ENCODE data around the gene GLT6D1. TPM values are rescaled to one million over a fixed set of nuclear protein-coding genes. Genes with fewer than 3 reads are reported as not detected.

GLT6D1 gene
- total and polyA plus RNA-seq, 2 of the 8 experiments (the other 6 are each of a cell fraction or from before 2014, with no cell fraction given) = 1.3 to 2.1 TPM

DNA sequence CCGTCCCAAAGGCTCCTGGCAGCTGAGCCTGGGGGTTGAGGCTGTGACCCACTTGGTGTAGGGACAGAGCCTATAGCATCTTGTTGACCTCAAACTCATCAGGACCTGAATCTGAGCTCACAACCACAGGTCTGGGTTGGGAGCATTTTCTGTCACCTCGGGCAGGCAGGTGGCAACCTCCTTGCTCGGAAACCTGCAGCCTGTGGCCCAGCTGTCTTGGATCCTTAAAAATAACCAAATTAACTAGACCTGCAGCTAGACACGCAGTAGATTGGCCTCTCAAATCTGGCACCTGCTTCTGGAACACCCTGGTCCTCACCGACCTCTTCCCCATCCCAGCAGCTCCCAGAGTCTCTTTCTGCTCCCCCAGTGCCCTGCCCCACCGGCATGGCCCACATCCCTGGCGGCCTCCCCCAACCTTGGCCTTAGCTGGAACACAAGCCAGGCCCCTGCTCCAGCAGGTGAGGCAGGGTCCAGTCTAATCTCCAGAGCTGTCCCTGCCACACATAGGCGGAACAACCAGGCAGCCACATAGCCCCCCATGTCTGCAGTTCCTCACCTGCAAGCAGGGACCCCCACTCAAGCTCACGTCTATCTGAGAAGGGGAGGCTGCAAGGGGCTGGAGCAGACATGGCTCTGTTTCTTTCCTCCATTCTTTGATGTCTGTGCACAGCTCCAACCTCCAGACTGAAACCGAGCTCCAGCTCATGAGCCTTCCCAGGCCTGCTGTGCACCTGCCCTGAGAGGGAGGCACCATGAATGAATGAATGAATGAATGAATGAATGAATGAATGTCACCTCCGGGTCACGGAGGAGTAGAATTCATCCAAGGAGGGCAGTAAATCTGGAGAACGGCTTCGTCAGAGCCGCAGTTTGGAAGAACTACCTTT, 49.5 kb downstream of the GLT6D1 start (continued):
- TF ChIP-seq POU5F1 (IDR thresholded peaks at IDR 0.05; ENCODE audit: low read depth, low read length) (no peak), GTF2F1 (IDR thresholded peaks at IDR 0.05; ENCODE audit: borderline replicate concordance, low read depth, low read length) (no peak), TBP (IDR thresholded peaks at IDR 0.05; ENCODE audit: low read depth, low read length) (no peak), CEBPB (IDR thresholded peaks at IDR 0.05; ENCODE audit: low read depth, low read length) (no peak), RFX5 (IDR thresholded peaks at IDR 0.05; ENCODE audit: borderline replicate concordance, low read depth, low read length) (no peak), SIN3A (conservative IDR thresholded peaks at IDR 0.05 in 1 of 2, IDR thresholded peaks at IDR 0.05 in 1 of 2; ENCODE audit: low read depth in 1 of 2, low read length in 2 of 2) (no peak), PHF8 (conservative IDR thresholded peaks at IDR 0.05; ENCODE audit: low read depth, low read length) (no peak), TAF7 (optimal IDR thresholded peaks at IDR 0.05; ENCODE audit: borderline replicate concordance, low read depth, low read length) (no peak)
- TF ChIP-seq, protein P1, sequence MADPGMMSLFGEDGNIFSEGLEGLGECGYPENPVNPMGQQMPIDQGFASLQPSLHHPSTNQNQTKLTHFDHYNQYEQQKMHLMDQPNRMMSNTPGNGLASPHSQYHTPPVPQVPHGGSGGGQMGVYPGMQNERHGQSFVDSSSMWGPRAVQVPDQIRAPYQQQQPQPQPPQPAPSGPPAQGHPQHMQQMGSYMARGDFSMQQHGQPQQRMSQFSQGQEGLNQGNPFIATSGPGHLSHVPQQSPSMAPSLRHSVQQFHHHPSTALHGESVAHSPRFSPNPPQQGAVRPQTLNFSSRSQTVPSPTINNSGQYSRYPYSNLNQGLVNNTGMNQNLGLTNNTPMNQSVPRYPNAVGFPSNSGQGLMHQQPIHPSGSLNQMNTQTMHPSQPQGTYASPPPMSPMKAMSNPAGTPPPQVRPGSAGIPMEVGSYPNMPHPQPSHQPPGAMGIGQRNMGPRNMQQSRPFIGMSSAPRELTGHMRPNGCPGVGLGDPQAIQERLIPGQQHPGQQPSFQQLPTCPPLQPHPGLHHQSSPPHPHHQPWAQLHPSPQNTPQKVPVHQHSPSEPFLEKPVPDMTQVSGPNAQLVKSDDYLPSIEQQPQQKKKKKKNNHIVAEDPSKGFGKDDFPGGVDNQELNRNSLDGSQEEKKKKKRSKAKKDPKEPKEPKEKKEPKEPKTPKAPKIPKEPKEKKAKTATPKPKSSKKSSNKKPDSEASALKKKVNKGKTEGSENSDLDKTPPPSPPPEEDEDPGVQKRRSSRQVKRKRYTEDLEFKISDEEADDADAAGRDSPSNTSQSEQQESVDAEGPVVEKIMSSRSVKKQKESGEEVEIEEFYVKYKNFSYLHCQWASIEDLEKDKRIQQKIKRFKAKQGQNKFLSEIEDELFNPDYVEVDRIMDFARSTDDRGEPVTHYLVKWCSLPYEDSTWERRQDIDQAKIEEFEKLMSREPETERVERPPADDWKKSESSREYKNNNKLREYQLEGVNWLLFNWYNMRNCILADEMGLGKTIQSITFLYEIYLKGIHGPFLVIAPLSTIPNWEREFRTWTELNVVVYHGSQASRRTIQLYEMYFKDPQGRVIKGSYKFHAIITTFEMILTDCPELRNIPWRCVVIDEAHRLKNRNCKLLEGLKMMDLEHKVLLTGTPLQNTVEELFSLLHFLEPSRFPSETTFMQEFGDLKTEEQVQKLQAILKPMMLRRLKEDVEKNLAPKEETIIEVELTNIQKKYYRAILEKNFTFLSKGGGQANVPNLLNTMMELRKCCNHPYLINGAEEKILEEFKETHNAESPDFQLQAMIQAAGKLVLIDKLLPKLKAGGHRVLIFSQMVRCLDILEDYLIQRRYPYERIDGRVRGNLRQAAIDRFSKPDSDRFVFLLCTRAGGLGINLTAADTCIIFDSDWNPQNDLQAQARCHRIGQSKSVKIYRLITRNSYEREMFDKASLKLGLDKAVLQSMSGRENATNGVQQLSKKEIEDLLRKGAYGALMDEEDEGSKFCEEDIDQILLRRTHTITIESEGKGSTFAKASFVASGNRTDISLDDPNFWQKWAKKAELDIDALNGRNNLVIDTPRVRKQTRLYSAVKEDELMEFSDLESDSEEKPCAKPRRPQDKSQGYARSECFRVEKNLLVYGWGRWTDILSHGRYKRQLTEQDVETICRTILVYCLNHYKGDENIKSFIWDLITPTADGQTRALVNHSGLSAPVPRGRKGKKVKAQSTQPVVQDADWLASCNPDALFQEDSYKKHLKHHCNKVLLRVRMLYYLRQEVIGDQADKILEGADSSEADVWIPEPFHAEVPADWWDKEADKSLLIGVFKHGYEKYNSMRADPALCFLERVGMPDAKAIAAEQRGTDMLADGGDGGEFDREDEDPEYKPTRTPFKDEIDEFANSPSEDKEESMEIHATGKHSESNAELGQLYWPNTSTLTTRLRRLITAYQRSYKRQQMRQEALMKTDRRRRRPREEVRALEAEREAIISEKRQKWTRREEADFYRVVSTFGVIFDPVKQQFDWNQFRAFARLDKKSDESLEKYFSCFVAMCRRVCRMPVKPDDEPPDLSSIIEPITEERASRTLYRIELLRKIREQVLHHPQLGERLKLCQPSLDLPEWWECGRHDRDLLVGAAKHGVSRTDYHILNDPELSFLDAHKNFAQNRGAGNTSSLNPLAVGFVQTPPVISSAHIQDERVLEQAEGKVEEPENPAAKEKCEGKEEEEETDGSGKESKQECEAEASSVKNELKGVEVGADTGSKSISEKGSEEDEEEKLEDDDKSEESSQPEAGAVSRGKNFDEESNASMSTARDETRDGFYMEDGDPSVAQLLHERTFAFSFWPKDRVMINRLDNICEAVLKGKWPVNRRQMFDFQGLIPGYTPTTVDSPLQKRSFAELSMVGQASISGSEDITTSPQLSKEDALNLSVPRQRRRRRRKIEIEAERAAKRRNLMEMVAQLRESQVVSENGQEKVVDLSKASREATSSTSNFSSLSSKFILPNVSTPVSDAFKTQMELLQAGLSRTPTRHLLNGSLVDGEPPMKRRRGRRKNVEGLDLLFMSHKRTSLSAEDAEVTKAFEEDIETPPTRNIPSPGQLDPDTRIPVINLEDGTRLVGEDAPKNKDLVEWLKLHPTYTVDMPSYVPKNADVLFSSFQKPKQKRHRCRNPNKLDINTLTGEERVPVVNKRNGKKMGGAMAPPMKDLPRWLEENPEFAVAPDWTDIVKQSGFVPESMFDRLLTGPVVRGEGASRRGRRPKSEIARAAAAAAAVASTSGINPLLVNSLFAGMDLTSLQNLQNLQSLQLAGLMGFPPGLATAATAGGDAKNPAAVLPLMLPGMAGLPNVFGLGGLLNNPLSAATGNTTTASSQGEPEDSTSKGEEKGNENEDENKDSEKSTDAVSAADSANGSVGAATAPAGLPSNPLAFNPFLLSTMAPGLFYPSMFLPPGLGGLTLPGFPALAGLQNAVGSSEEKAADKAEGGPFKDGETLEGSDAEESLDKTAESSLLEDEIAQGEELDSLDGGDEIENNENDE (IDR thresholded peaks at IDR 0.05; ENCODE audit: insufficient replicate concordance, low read length) = no peak

All from H1 (cell line).